HG02970 (cell line): ENCODE measurements around the gene RFK.
"Not testable (repeated sequence)": the region's sequence is repeated elsewhere in the genome, so short reads cannot be mapped to it uniquely, and the experiment has no call there.

Experiments used
- ATAC-seq: cut with Tn5 transposase; IDR thresholded peaks from one replicate; pipeline ENCODE4 v1.9.1; 2021; ENCODE audit warnings: mild to moderate bottlenecking, moderate library complexity, moderate number of reproducible peaks; ENCODE audit not compliant: unreplicated experiment, low FRiP score

RFK gene

GRCh38 chr9:76373173-76373783 is 20.9 kb downstream of the RFK start:
- ATAC-seq = no peak

GRCh38 chr9:76372336-76372735 is 21.9 kb downstream of the RFK start:
- no peak for ATAC-seq

- no peak for ATAC-seq
Observed at GRCh38 chr9:76371901-76372300, 22.3 kb downstream of the RFK start.

- no peak for ATAC-seq
Observed at GRCh38 chr9:76370396-76371023, 23.7 kb downstream of the RFK start.

GRCh38 chr9:76369583-76369982 is 24.6 kb downstream of the RFK start:
- ATAC-seq = no peak

- no peak for ATAC-seq
Observed at GRCh38 chr9:76366275-76366674, 28.0 kb downstream of the RFK start.

- no peak for ATAC-seq
Observed at GRCh38 chr9:76365028-76365427, 29.2 kb downstream of the RFK start.

- no peak for ATAC-seq
Observed at GRCh38 chr9:76363032-76363395, 31.2 kb downstream of the RFK start.

- not testable (repeated sequence) for ATAC-seq
Observed at GRCh38 chr9:76362332-76363031, 31.7 kb downstream of the RFK start.

GRCh38 chr9:76359766-76360165 is 34.5 kb downstream of the RFK start:
- no peak for ATAC-seq

- ATAC-seq = no peak
Observed at GRCh38 chr9:76359365-76359764, 34.9 kb downstream of the RFK start.

GRCh38 chr9:76358628-76359280 is 35.5 kb downstream of the RFK start:
- ATAC-seq = no peak

- ATAC-seq = no peak
Observed at GRCh38 chr9:76357555-76357954, 36.7 kb downstream of the RFK start.

- no peak for ATAC-seq
Observed at GRCh38 chr9:76355886-76356285, 38.3 kb downstream of the RFK start.

- no peak for ATAC-seq
Observed at GRCh38 chr9:76354221-76354620, 40.0 kb downstream of the RFK start.

- no peak for ATAC-seq
Observed at GRCh38 chr9:76353280-76353679, 40.9 kb downstream of the RFK start.

- no peak for ATAC-seq
Observed at GRCh38 chr9:76352026-76352620, 42.1 kb downstream of the RFK start.

GRCh38 chr9:76351006-76351405 is 43.2 kb downstream of the RFK start:
- ATAC-seq = no peak

- ATAC-seq = no peak
Observed at GRCh38 chr9:76349865-76350264, 44.4 kb downstream of the RFK start.

GRCh38 chr9:76342858-76343257 is 51.4 kb downstream of the RFK start:
- ATAC-seq = no peak

- no peak for ATAC-seq
Observed at GRCh38 chr9:76342201-76342600, 52.0 kb downstream of the RFK start.
